Islet precursor cell (in vitro differentiated cells): Measurements from ENCODE around the gene KIRREL2.
"Not testable (repeated sequence)": the region's sequence is repeated elsewhere in the genome, so short reads cannot be mapped to it uniquely, and the experiment has no call there.

Source experiments
- DNase-seq: peaks from one replicate; pipeline ENCODE4 v3.0.0-alpha.2; 2018

KIRREL2 gene

DNA sequence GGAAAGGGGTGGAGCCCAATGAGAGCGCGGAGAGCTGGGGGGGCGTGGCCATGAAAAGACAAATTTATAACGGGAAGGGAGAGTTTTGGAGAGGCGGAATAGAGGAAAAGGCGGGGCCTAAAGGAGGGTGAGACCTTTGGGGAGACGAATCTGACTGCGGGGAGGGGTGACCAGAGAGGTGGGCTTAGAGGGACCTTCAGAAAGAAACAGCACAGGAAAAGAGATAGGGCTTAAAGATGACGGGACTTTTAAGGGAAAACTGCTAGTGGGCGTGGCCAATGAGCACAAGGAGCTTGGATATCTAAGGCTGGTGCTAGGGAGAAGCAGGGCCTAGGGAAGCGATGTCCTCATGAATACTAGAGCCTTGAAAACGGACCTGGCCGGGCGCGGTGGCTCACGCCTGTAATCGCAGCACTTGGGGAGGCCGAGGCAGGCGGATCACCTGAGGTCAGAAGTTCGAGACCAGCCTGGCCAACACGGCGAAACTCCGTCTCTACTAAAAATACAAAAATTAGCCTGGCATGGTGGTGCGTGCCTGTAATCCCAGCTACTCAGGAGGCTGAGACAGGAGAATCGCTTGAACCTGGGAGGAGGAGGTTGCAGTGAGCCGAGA is 13.5 kb downstream of the KIRREL2 start:
- not testable (repeated sequence) for DNase-seq

DNA sequence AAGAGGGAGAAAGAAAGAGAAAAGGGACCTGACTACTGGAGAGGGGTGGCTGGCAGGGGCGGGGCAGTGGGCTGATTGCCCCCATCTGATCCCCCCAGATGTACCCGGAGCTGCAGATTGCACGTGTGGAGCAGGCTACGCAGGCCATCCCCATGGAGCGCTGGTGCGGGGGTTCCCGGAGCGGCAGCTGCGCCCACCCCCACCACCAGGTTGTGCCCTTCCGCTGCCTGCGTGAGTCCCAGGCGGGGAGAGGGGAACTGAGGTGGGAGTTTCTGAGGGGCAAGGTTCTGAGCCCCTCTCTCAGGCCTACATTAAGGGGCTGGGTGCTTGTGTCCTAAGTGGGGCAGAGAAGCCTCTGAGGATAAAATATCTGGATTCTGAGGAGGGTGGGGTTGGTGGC is 14.1 kb downstream of the KIRREL2 start:
- DNase-seq: no peak

- no peak for DNase-seq
Observed at GRCh38 chr19:35871611-35872010, 14.9 kb downstream of the KIRREL2 start.

- DNase-seq: no peak
Observed at GRCh38 chr19:35872180-35872579, 15.5 kb downstream of the KIRREL2 start.

- no peak for DNase-seq
Observed at GRCh38 chr19:35874392-35874930, 17.8 kb downstream of the KIRREL2 start.

GRCh38 chr19:35879068-35879467 is 22.4 kb downstream of the KIRREL2 start:
- DNase-seq: no peak

DNA sequence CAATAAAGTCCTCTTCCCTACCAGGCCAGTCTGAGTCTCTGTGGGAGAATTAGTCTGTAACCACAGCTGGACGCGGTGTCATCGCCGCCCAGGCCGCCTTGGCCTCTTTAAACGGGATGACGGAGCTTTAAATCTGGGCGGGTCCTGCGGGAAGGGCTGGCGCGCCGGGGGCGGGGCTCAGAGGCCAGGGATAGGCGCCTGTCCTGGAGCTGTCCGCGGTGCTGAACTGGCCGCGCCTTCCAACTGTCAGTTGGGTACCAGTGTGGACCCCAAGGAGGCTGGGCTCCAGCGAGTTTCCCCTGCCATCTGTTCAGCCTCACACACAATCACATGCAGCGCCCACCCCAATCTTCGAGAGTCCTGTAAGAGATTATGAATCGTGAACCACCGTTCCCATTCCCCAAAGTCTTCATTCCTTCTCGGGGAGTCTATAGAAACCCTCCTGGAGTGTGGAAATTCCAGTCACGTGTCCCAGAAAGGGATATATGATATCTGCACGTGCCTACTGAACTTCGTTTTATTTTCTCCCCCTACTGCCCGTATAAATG is 23.1 kb downstream of the KIRREL2 start:
- peak; percentile 97 for DNase-seq

DNA sequence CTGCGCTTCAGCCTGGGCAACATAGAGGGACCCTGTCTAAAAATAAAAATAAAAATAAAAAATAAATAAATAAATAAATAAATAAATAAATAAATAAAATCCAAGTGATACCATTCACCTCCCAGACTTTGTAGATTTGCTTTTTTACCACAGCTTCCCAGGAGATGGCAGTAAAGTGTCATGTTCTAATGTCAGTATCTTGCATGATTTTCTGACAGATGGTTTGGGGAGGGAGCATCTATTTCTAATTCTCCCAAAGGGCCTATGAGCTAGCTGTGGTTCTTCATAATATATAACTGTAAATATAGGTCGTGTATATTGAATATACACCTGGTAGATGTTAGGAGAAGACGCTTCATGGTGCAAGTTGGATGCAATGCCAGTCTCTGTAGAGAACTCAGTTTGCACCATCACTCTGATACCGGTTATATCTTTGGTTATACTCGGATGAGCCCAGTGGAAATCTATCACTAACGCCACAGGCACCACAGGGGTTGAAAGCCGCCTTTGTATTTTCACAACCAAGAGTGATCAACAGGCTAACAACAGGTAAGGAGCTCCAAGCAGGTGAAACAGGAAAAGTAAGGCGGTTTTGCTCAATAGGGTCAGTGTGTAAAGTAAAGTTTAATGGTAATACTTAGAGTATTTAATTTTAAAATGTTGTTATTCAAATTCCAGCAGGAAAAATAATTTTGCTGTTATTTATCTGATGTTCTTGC is 25.6 kb downstream of the KIRREL2 start:
- DNase-seq: no peak

GRCh38 chr19:35883882-35884281 is 27.2 kb downstream of the KIRREL2 start:
- no peak for DNase-seq

DNA sequence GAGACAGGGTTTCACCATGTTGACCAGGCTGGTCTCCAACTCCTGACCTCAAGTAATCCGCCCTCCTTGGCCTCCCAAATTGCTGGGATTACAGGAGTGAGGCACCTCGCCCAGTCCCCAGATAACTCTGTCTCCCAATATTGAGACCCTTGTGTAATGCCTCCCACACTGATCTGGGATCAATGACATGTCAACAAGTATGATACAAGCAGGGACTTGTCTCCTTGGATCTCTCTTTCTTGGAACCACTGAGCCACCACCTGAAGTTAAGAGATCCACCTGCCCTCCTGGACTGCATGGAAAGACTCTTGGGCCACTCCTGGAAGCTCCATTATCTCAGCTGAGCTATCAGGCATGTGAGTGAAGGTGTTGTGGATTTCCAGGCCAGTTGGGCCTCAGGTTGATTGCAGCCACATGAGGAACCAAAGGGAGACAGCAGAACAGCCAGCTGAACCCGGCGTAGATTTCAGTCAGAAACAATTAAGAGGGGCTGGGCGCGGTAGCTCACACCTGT is 28.6 kb downstream of the KIRREL2 start:
- DNase-seq: no peak

DNA sequence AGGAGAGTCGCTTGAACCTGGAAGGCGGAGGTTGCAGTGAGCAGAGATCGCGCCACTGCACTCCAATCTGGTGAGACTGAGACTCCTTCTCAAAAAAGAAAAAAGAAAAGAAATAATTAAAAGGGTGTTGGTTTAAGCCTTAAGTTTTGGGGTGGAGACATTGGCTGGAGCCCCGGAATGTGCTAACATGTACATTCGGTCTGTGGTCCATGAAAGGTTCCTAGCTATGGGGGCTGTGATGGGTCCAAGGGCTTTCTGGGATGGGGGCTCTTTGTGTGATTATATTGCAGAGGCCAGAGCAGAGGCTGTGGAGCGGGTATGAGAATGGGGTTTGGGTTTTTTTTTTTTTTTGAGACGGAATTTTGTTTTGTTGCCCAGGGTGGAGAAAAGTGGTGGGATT is 29.2 kb downstream of the KIRREL2 start:
- no peak for DNase-seq

DNA sequence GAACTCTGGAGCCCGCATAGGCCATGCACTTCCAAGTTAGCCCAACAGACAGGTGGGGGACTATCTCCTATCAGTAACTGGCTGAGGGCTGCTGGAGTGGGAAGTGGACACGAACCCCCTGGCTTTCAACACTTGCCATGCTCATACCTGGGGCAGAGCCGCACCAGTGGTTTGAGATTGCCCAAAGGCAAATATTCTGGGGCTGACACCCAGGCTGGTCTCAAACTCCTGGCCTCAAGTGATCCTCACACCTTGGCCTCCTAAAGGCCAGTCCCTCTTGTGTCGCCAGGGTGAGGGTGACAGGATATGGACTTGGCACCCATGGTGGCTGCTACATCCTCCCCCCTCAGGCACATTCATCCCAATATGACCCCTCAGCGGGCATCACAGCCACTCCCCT is 30.5 kb downstream of the KIRREL2 start:
- DNase-seq: no peak

- DNase-seq: no peak
Observed at GRCh38 chr19:35888398-35888797, 31.7 kb downstream of the KIRREL2 start.

DNA sequence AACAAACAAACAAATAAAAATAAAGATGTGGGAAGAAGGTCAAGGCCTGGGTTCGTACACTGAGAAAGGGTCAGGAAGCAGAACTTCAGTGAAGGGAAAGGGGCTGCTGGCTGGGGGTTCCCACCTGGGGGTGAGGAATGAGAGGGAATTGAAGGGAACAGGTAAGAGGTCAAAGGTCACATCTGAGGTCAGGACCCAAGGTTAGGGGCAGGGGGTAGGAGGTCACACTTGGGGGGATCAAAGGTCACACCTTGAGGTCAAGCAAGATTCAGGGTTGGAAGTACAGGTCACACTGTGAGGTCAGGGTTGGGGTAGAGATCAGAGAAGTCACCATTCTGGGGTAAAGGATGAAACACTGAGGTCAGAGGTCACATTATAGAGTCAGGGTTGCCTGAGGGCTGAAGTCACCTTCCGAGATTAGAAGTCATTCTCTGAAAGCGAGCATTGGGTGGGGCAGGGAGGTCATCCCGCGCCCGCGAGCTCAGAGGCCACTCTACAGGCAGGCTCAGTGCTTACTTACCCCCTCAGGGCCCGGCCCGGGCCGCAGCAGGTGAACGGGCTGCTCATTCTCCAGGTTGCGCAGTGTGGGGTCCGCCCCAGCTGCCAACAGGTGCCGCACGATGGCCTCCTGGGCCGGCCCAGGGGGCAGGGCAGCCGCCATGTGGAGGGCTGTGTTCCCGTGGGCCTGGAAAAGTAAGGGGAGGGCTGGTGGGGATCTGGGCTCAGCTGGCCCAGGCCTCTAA is 32.8 kb downstream of the KIRREL2 start:
- DNase-seq: no peak

DNA sequence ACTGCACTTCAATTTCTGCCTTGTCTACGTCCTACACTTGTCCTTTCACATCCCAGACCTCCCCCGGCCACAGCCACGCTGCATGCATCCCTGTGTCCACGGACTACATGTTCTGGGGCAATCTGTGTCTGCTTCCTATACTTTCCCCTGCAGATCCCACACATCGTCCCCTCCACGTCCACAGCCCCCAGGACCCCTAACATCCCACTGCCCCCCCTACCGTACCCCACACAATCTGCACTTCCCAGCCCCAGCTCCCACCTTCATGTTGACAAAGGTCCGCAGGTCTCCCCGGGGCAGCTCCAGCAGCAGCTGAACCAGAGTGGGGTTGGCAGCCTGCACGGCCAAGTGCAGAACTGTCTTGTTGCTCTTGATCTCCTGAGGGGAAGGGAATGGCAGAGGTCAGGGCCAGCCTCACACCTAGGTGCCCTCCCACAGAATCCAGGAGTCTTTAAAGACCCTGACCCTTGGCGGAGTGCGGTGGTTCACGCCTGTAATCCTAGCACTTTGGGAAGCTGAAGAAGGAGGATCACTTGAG is 33.5 kb downstream of the KIRREL2 start:
- DNase-seq: no peak

GRCh38 chr19:35891819-35892218 is 35.1 kb downstream of the KIRREL2 start:
- DNase-seq: not testable (repeated sequence)

DNA sequence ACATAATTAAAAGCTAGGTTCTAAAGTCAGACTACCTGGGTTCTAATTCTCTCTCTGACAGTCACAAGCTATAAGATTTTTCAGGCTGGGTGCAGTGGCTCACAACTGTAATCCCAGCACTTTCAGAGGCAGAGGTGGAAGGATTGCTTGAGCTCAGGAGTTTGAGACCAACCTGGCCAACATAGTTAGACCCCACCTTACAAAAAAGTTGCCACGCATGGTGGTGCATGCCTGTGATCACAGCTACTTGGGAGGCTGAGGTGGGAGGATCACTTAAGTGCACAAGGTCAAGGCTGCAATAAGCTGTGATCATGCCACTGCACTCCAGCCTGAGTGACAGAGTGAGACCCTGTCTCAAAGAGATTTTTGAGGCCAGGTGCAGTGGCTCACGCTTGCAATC is 37.6 kb downstream of the KIRREL2 start:
- no peak for DNase-seq

- DNase-seq: no peak
Observed at GRCh38 chr19:35895911-35896642, 39.4 kb downstream of the KIRREL2 start.

DNA sequence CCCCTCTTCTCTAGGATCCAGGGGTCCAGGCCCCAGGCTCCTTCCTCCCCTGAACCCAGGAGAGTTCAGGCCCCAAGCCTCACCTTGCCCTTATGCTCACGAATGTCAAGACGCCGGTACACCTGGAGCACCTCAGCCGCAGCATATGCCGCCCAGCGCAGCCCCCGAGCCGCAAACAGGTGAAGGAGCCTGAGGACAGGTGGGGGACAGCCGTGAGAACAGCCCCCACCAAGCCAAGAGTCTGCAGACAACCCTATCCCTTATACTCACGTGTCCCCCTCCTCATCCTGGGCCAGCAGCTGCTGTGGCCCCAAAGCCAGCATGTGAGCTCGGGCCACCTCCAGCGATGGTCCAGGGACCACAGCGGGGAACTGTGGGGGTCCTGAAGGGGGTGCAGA is 39.9 kb downstream of the KIRREL2 start:
- no peak for DNase-seq

- no peak for DNase-seq
Observed at GRCh38 chr19:35897706-35898451, 41.2 kb downstream of the KIRREL2 start.

DNA sequence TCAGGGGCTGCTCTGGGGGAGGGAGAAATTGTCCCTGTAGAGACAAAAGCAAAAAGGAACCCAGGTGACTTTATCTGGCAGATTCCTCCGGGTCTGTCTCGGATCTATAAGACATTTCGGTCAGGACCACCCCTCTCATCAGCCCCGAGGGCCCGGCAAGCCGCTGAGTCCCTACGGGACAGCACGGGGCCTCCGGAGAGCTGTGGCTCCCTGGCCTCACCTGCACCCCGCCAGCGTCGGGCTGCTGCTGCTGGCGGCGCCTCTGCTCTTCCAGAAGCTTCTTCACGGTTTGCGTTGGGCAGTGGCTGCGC is 41.7 kb downstream of the KIRREL2 start:
- no peak for DNase-seq
